Measurements from ENCODE around the gene DYRK3. TPM values are rescaled to one million over a fixed set of nuclear protein-coding genes. Genes with fewer than 3 reads are reported as not detected.

The DYRK3 gene
- total and polyA plus RNA-seq, 2 experiments from 2014 or later: 18.2 to 31.5 TPM

DNA sequence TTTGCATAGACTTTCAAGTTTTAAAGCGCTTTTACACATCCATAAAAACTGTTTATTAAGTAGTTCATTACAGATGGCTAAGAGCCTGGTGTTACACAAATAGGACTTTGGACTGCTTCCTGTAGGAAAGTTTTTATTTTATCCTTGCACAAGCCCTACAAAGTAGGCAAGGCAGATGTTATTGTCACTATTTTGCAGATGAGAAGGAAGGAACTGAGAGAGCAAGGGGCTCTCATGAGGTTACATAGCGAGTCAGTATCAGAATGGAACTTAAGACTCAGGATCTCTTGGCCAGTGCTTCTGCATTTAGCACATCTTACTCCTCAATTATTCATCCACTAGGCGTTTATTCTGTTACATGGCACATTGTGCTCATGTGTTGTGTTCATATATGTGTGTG is 46.8 kb downstream of the DYRK3 start:
- in situ Hi-C loops (cut with MboI): no loop called here
- no peak for DNase-seq
- H3K4me2 ChIP-seq (ENCODE audit: unreplicated experiment): no peak overlapping the region

DNA sequence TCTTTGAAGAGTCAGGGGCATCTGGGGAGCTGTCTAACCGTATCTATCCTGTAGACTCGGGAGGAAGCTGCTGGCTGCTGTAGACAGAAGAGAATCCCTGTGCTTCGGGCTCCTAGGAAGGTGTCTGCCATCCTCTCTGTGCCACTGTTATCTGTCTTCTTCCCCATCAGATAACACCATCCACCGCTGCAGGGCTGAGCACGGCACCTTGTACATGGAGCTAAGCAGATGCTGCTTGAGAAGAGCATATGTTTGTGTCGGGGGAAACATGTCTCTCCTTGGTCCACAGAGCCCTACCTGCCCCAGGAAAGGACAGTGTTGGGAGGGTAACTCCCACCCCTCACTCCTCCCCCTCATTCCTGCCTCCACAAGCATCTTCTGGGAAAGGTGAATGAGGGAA is 48.0 kb downstream of the DYRK3 start:
- in situ Hi-C loops (cut with MboI): no loop called here
- H3F3A ChIP-seq (ENCODE audit: insufficient read depth): peaks cover 26% of the 10 kb centered on the region
- TF ChIP-seq EZH2phosphoT487 (IDR thresholded peaks at IDR 0.05; ENCODE audit: insufficient read depth, low read depth): no peak
- TF ChIP-seq EZH2 (IDR thresholded peaks at IDR 0.05; ENCODE audit: insufficient read depth, poor library complexity, severe bottlenecking): no peak
- peaks cover 15% of the 10 kb centered on the region for H3K4me1 ChIP-seq (ENCODE audit: insufficient read depth)
- 75 to 86% methylated on average over 6 of the region's 6 CpGs for WGBS, 2 experiments (ENCODE audit: low coverage in 1 of 2, low lambda C conversion rate in 2 of 2, missing lambda C conversion rate in 2 of 2)
- H2AFZ ChIP-seq: no peak overlapping the region
- H3K9me2 ChIP-seq (ENCODE audit: insufficient read depth): no peaks in the 10 kb centered on the region
- peaks cover 27% of the 10 kb centered on the region for H3K79me2 ChIP-seq (ENCODE audit: insufficient read depth)
- no peaks in the 10 kb centered on the region for H3K9me3 ChIP-seq (ENCODE audit: low read depth)
- no peaks in the 10 kb centered on the region for H3K27me3 ChIP-seq (replicated peaks; ENCODE audit: insufficient read depth)
- no peak overlapping the region for H3K4me3 ChIP-seq
- no peak for DNase-seq
- no peaks in the 10 kb centered on the region for H3K36me3 ChIP-seq (ENCODE audit: low read depth)
- no peak overlapping the region for H3K27ac ChIP-seq
- no peak overlapping the region for H3K9ac ChIP-seq
- no peaks in the 10 kb centered on the region; the same call in 1 of the 2 replicates for H4K20me1 ChIP-seq (ENCODE audit: insufficient read depth)
- H3K4me2 ChIP-seq (ENCODE audit: unreplicated experiment): no peak overlapping the region

More for the DNA sequence above, 46.8 kb downstream of the DYRK3 start:
- H3K4me1 ChIP-seq (ENCODE audit: insufficient read depth): peaks cover 3% of the 10 kb centered on the region
- TF ChIP-seq EZH2phosphoT487 (IDR thresholded peaks at IDR 0.05; ENCODE audit: insufficient read depth, low read depth) (no peak), EZH2 (IDR thresholded peaks at IDR 0.05; ENCODE audit: insufficient read depth, poor library complexity, severe bottlenecking) (no peak)
- H3K27me3 ChIP-seq (replicated peaks; ENCODE audit: insufficient read depth): no peaks in the 10 kb centered on the region
- no peaks in the 10 kb centered on the region; the same call in 1 of the 2 replicates for H4K20me1 ChIP-seq (ENCODE audit: insufficient read depth)
- H3K9me2 ChIP-seq (ENCODE audit: insufficient read depth): no peaks in the 10 kb centered on the region
- 75 to 85% methylated on average over 3 of the region's 3 CpGs for WGBS, 2 experiments (ENCODE audit: low coverage in 1 of 2, low lambda C conversion rate in 2 of 2, missing lambda C conversion rate in 2 of 2)
- H3K79me2 ChIP-seq (ENCODE audit: insufficient read depth): peaks cover 15% of the 10 kb centered on the region
- H3K9me3 ChIP-seq (ENCODE audit: low read depth): no peaks in the 10 kb centered on the region
- H3K4me3 ChIP-seq: no peak overlapping the region
- H3K9ac ChIP-seq: no peak overlapping the region
- no peaks in the 10 kb centered on the region for H3K36me3 ChIP-seq (ENCODE audit: low read depth)
- H2AFZ ChIP-seq: no peak overlapping the region
- H3F3A ChIP-seq (ENCODE audit: insufficient read depth): peaks cover 16% of the 10 kb centered on the region
- H3K27ac ChIP-seq: no peak overlapping the region

DNA sequence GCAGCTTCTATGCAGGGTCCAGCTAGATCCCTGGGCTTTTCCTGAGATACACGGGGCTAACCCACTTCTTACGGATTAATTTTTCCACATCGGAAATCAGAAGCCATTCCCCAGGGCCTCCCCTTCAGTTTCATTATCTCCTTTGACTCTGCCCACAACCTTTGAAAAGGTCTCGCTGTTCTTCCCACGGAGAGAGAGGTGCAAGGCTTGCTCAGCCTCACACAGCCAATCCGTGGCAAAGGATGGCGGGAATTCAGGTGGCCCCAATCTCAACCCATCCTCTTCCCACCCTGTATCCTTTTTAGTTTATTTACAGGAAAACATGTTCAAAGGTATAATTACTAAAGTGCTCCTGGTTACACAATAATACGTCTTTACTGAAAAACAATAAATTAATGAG is 48.7 kb downstream of the DYRK3 start:
- Histone ChIP-seq H4K20me1 (ENCODE audit: insufficient read depth) (peaks cover 4% of the 10 kb centered on the region; the same call in 1 of the 2 replicates), H3K9me2 (ENCODE audit: insufficient read depth) (no peaks in the 10 kb centered on the region), H3K4me3 (peak overlapping the region; percentile 93), H3K4me2 (ENCODE audit: unreplicated experiment) (peak overlapping the region; percentile 82), H3K79me2 (ENCODE audit: insufficient read depth) (peaks cover 34% of the 10 kb centered on the region), H3K9me3 (ENCODE audit: low read depth) (no peaks in the 10 kb centered on the region), H2AFZ (peak overlapping the region; percentile 93), H3K4me1 (ENCODE audit: insufficient read depth) (peaks cover 22% of the 10 kb centered on the region), H3K27ac (no peak overlapping the region), H3F3A (ENCODE audit: insufficient read depth) (peaks cover 26% of the 10 kb centered on the region), H3K27me3 (replicated peaks; ENCODE audit: insufficient read depth) (no peaks in the 10 kb centered on the region), H3K36me3 (ENCODE audit: low read depth) (no peaks in the 10 kb centered on the region), H3K9ac (peak overlapping the region; percentile 99)
- DNase-seq: no peak
- in situ Hi-C loops (cut with MboI): no loop called here
- TF ChIP-seq EZH2 (IDR thresholded peaks at IDR 0.05; ENCODE audit: insufficient read depth, poor library complexity, severe bottlenecking): no peak
- no peak for TF ChIP-seq EZH2phosphoT487 (IDR thresholded peaks at IDR 0.05; ENCODE audit: insufficient read depth, low read depth)
- 59 to 62% methylated on average over 8 of the region's 8 CpGs for WGBS, 2 experiments (ENCODE audit: low coverage in 1 of 2, low lambda C conversion rate in 2 of 2, missing lambda C conversion rate in 2 of 2)

DNA sequence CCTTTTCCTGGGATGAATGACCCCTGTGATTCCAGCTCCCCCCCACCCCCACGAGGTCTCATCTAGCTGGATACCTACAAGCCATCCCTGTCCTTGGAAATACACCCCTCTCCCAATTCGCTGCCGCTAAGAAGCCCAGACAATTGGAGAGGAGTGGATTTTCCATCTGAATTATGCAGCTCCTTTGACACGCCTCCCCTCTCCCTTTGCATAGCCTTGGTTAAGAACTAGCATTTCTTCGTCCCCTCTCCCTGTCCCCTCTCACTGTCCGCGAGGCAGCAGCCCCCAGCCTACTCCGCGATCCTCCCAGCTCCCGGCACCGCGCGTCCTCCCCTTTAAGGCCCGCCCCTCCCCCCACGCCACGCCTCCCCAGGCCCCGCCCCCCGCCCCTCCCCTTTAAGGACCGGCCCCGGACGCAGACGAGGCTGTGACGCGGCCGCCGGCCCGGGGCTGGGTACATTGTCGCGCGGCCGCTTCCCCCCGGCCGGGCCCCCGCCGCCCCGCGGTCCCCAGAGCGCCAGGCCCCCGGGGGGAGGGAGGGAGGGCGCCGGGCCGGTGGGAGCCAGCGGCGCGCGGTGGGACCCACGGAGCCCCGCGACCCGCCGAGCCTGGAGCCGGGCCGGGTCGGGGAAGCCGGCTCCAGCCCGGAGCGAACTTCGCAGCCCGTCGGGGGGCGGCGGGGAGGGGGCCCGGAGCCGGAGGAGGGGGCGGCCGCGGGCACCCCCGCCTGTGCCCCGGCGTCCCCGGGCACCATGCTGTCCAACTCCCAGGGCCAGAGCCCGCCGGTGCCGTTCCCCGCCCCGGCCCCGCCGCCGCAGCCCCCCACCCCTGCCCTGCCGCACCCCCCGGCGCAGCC is 49.4 kb downstream of the DYRK3 start, which contains the start of gene MAPKAPK2:
Gene MAPKAPK2 (plus strand): TSS at position 428 of the 856 bp plus-strand sequence. CDS start 325 bp downstream, at position 753.
- Histone ChIP-seq H3K4me1 (ENCODE audit: insufficient read depth) (peaks cover 29% of the 10 kb centered on the region), H3F3A (ENCODE audit: insufficient read depth) (peaks cover 26% of the 10 kb centered on the region), H2AFZ (peak within 1 kb of the TSS; percentile 93), H3K36me3 (ENCODE audit: low read depth) (no peaks in the 10 kb centered on the region), H4K20me1 (ENCODE audit: insufficient read depth) (peaks cover 11% of the 10 kb centered on the region), H3K4me3 (peak within 1 kb of the TSS; percentile 93), H3K4me2 (ENCODE audit: unreplicated experiment) (peak within 1 kb of the TSS; percentile 84), H3K27ac (peak within 1 kb of the TSS; percentile 99), H3K79me2 (ENCODE audit: insufficient read depth) (peaks cover 41% of the 10 kb centered on the region), H3K27me3 (replicated peaks; ENCODE audit: insufficient read depth) (no peaks in the 10 kb centered on the region), H3K9me3 (ENCODE audit: low read depth) (no peaks in the 10 kb centered on the region), H3K9me2 (ENCODE audit: insufficient read depth) (no peaks in the 10 kb centered on the region), H3K9ac (peak within 1 kb of the TSS; percentile 99)
- TF ChIP-seq EZH2 (IDR thresholded peaks at IDR 0.05; ENCODE audit: insufficient read depth, poor library complexity, severe bottlenecking) (no peak), EZH2phosphoT487 (IDR thresholded peaks at IDR 0.05; ENCODE audit: insufficient read depth, low read depth) (no peak)
- in situ Hi-C loops (cut with MboI): no loop called here
- peak; percentile 93 for DNase-seq
- 2 to 3% methylated on average over 21 to 39 of the region's 82 CpGs for WGBS, 2 experiments (ENCODE audit: low coverage in 1 of 2, low lambda C conversion rate in 2 of 2, missing lambda C conversion rate in 2 of 2)
